Thyroid gland (tissue), 4 donors: ENCODE data around the gene MITF.

Experiments used
- CTCF ChIP-seq, 6 experiments: fragments of 200-600 bp in 3 of 6; fragments of 450-650 bp in 3 of 6; sonication (generic) in 3 of 6; IDR thresholded peaks; one replicate each; pipeline ENCODE4 v1.5.1; 2016 to 2019; ENCODE audit warnings: antibody characterized with exemption in 6 of 6, mild to moderate bottlenecking in 2 of 6, inconsistent platforms in 1 of 6, moderate library complexity in 1 of 6
- POLR2A ChIP-seq, 2 donors: fragments of 450-650 bp; IDR thresholded peaks; one replicate each; pipeline ENCODE4 v1.6.1; 2017; ENCODE audit warnings: antibody characterized with exemption in 2 of 2, mild to moderate bottlenecking in 2 of 2, moderate library complexity in 1 of 2

- TF ChIP-seq POLR2A (IDR thresholded peaks at IDR 0.05) (no peak), CTCF (IDR thresholded peaks at IDR 0.05) (no peak)
These were observed 202.3 kb downstream of the MITF start for GRCh38 chr3:69941439-69942176.
